GM23338 (cell line): ENCODE measurements around the gene RPL13. TPM values are rescaled to one million over a fixed set of nuclear protein-coding genes. Genes with fewer than 3 reads are reported as not detected.

Experiments used
- ATAC-seq: fragments of 200-7000 bp; cut with Tn5 transposase; 3 replicates; pipeline ENCODE4 v1.9.1; 2020
- DNase-seq: peaks from one replicate; pipeline ENCODE4 v3.0.0-alpha.2; 2015; ENCODE audit warnings: low spot score
- H2AFZ ChIP-seq: fragments of 200-600 bp; sonication (generic); 2 replicates; pipeline ENCODE4 v1.8.0; 2016; ENCODE audit warnings: antibody characterized with exemption, mild to moderate bottlenecking, moderate library complexity
- H3F3A ChIP-seq: fragments of 200-600 bp; sonication (generic); replicated peaks from 2 replicates; pipeline ENCODE4 v1.8.0; 2017; ENCODE audit warnings: antibody characterized with exemption, mixed run types, low read depth
- H3K27ac ChIP-seq: fragments of 200-600 bp; sonication (generic); 2 replicates; pipeline ENCODE4 v1.6.1; 2016; ENCODE audit warnings: low read depth
- H3K27me3 ChIP-seq: fragments of 200-600 bp; sonication (generic); 2 replicates; pipeline ENCODE4 v1.8.0; 2016; ENCODE audit warnings: mild to moderate bottlenecking, mixed run types, moderate library complexity; ENCODE audit not compliant: insufficient read depth
- H3K36me3 ChIP-seq: fragments of 200-600 bp; sonication (generic); 2 replicates; pipeline ENCODE4 v1.8.0; 2016; ENCODE audit warnings: mild to moderate bottlenecking; ENCODE audit not compliant: insufficient read depth
- H3K4me1 ChIP-seq: fragments of 200-600 bp; sonication (generic); 2 replicates; pipeline ENCODE4 v1.8.0; 2016; ENCODE audit warnings: mild to moderate bottlenecking, moderate library complexity; ENCODE audit not compliant: insufficient read depth
- H3K4me2 ChIP-seq: fragments of 200-600 bp; sonication (generic); 2 replicates; pipeline ENCODE4 v1.7.1; 2017; ENCODE audit warnings: mixed run types
- H3K4me3 ChIP-seq: fragments of 200-600 bp; sonication (generic); 2 replicates; pipeline ENCODE4 v1.6.1; 2016; ENCODE audit warnings: mixed run types
- H3K79me2 ChIP-seq: fragments of 200-600 bp; sonication (generic); replicated peaks from 2 replicates; pipeline ENCODE4 v1.8.0; 2017; ENCODE audit warnings: mild to moderate bottlenecking; ENCODE audit not compliant: insufficient read depth
- H3K9me2 ChIP-seq: fragments of 200-600 bp; sonication (generic); 2 replicates; pipeline ENCODE4 v1.8.0; 2017; ENCODE audit not compliant: insufficient read depth
- H4K20me1 ChIP-seq: fragments of 200-600 bp; sonication (generic); replicated peaks from 2 replicates; pipeline ENCODE4 v1.8.0; 2017; ENCODE audit warnings: mild to moderate bottlenecking; ENCODE audit not compliant: insufficient read depth
- H3K27ac Mint-ChIP-seq: 2 replicates; pipeline ENCODE4 v1.8.0; 2020; ENCODE audit warnings: inconsistent platforms, mild to moderate bottlenecking, moderate library complexity, mixed read lengths
- H3K27me3 Mint-ChIP-seq: 3 replicates; pipeline ENCODE4 v1.8.0; 2022; ENCODE audit warnings: low read depth, mild to moderate bottlenecking, moderate library complexity, mixed read lengths, inconsistent platforms; ENCODE audit not compliant: insufficient read depth, poor library complexity
- H3K36me3 Mint-ChIP-seq: 3 replicates; pipeline ENCODE4 v1.8.0; 2021; ENCODE audit warnings: low read depth, mild to moderate bottlenecking, inconsistent platforms, moderate library complexity, mixed read lengths
- H3K4me1 Mint-ChIP-seq: 3 replicates; pipeline ENCODE4 v1.8.0; 2020; ENCODE audit warnings: mild to moderate bottlenecking, inconsistent platforms, mixed read lengths
- H3K4me3 Mint-ChIP-seq: 3 replicates; pipeline ENCODE4 v1.8.0; 2021; ENCODE audit warnings: moderate library complexity, mild to moderate bottlenecking, inconsistent platforms, mixed read lengths
- H3K9me3 Mint-ChIP-seq: 3 replicates; pipeline ENCODE4 v1.8.0; 2020; ENCODE audit warnings: moderate library complexity, mild to moderate bottlenecking, inconsistent platforms, mixed read lengths
- CREB1 ChIP-seq: fragments of 250-450 bp; sonication (Bioruptor Pico); IDR thresholded peaks from 2 replicates; pipeline ENCODE4 v1.5.0; 2020; ENCODE audit warnings: low read depth, mild to moderate bottlenecking, moderate library complexity
- EZH2phosphoT487 ChIP-seq: fragments of 200-600 bp; sonication (generic); IDR thresholded peaks from one replicate; pipeline ENCODE4 v1.8.1; 2018; ENCODE audit warnings: antibody characterized with exemption; ENCODE audit not compliant: unreplicated experiment
- NANOG ChIP-seq: IDR thresholded peaks from 2 replicates; pipeline ENCODE4 v1.6.1; 2016; ENCODE audit warnings: antibody characterized with exemption, borderline replicate concordance
- POLR2AphosphoS5 ChIP-seq: IDR thresholded peaks from 2 replicates; pipeline ENCODE4 v1.6.1; 2016; ENCODE audit warnings: antibody characterized with exemption, low read depth
- REST ChIP-seq: IDR thresholded peaks from one replicate; pipeline ENCODE4 v1.6.1; 2018; ENCODE audit warnings: antibody characterized with exemption; ENCODE audit not compliant: unreplicated experiment
- STAT1 ChIP-seq: IDR thresholded peaks from one replicate; pipeline ENCODE4 v1.6.1; 2016; ENCODE audit warnings: antibody characterized with exemption; ENCODE audit not compliant: unreplicated experiment
- ZNF331 ChIP-seq: fragments of 250-450 bp; sonication (Bioruptor Pico); IDR thresholded peaks from 2 replicates; pipeline ENCODE4 v1.5.0; 2020; ENCODE audit warnings: low read depth, mild to moderate bottlenecking, moderate library complexity
- ZNF462 ChIP-seq: fragments of 250-450 bp; sonication (Bioruptor Pico); IDR thresholded peaks from 2 replicates; pipeline ENCODE4 v1.5.0; 2020; ENCODE audit warnings: mild to moderate bottlenecking, moderate library complexity
- polyA plus RNA-seq: library from polyadenylated mRNA; unstranded; fragments of >200 nt; fragmentation: Nextera tagmentation; extraction: Ambion mirVana; gene quantifications from 2 replicates; pipeline ENCODE4 v1.2.1, GENCODE V29; 2016
- total RNA-seq: library from RNA; depleted of rRNA; stranded (reverse); fragments of >200 nt; shearing (Covaris generic); gene quantifications from 2 replicates; pipeline ENCODE4 v1.2.3, GENCODE V29; 2014
- TF ChIP-seq, protein P1 (sequence below): IDR thresholded peaks from 2 replicates; pipeline ENCODE4 v1.6.1; 2016; ENCODE audit warnings: antibody characterized with exemption
- TF ChIP-seq, protein P2 (sequence below), 2 experiments: fragments of 200-600 bp in 1 of 2; sonication (generic) in 1 of 2; conservative IDR thresholded peaks; 2 replicates each; pipeline versions ENCODE4 v1.5.1 to v1.6.1; 2016 to 2017; ENCODE audit warnings: antibody characterized with exemption in 2 of 2, low read depth in 2 of 2, mild to moderate bottlenecking in 2 of 2, moderate library complexity in 1 of 2

Gene RPL13
- total and polyA plus RNA-seq, 2 experiments from 2014 or later, result 3,489 to 3,617 TPM

- no peak for TF ChIP-seq ZNF462 (CRISPR knock-in tag)
- no peak for TF ChIP-seq CREB1 (CRISPR knock-in tag)
- TF ChIP-seq, protein P1, sequence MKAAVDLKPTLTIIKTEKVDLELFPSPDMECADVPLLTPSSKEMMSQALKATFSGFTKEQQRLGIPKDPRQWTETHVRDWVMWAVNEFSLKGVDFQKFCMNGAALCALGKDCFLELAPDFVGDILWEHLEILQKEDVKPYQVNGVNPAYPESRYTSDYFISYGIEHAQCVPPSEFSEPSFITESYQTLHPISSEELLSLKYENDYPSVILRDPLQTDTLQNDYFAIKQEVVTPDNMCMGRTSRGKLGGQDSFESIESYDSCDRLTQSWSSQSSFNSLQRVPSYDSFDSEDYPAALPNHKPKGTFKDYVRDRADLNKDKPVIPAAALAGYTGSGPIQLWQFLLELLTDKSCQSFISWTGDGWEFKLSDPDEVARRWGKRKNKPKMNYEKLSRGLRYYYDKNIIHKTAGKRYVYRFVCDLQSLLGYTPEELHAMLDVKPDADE, result no peak
- no peak for TF ChIP-seq NANOG
These were observed 11.3 kb upstream of the RPL13 start (continued) for GRCh38 chr16:89549007-89549700.

- no peak overlapping the region for H3K4me3 ChIP-seq
- peaks cover 17% of the 10 kb centered on the region for H3K36me3 ChIP-seq
- ATAC-seq (no peak), DNase-seq (no peak)
- Mint-ChIP-seq H3K4me1 (no peaks in the 10 kb centered on the region), H3K27ac (no peak overlapping the region), H3K4me3 (no peak overlapping the region), H3K9me3 (no peaks in the 10 kb centered on the region), H3K27me3 (peaks cover 6% of the 10 kb centered on the region), H3K36me3 (peaks cover 68% of the 10 kb centered on the region)
- no peak overlapping the region for H3K27ac ChIP-seq
- H3K4me2 ChIP-seq, result no peak overlapping the region
- no peaks in the 10 kb centered on the region for H3K9me2 ChIP-seq
- no peak overlapping the region for H2AFZ ChIP-seq
- no peaks in the 10 kb centered on the region for H4K20me1 ChIP-seq
- H3K4me1 ChIP-seq, result no peaks in the 10 kb centered on the region
- peaks cover 6% of the 10 kb centered on the region; the same call in 1 of the 2 replicates for H3F3A ChIP-seq
- H3K79me2 ChIP-seq, result no peaks in the 10 kb centered on the region
- H3K27me3 ChIP-seq, result no peaks in the 10 kb centered on the region
- TF ChIP-seq POLR2AphosphoS5 (no peak), ZNF331 (CRISPR knock-in tag) (no peak), REST (no peak), STAT1 (no peak), EZH2phosphoT487 (no peak)
- TF ChIP-seq, protein P1, result no peak
- TF ChIP-seq, protein P2, sequence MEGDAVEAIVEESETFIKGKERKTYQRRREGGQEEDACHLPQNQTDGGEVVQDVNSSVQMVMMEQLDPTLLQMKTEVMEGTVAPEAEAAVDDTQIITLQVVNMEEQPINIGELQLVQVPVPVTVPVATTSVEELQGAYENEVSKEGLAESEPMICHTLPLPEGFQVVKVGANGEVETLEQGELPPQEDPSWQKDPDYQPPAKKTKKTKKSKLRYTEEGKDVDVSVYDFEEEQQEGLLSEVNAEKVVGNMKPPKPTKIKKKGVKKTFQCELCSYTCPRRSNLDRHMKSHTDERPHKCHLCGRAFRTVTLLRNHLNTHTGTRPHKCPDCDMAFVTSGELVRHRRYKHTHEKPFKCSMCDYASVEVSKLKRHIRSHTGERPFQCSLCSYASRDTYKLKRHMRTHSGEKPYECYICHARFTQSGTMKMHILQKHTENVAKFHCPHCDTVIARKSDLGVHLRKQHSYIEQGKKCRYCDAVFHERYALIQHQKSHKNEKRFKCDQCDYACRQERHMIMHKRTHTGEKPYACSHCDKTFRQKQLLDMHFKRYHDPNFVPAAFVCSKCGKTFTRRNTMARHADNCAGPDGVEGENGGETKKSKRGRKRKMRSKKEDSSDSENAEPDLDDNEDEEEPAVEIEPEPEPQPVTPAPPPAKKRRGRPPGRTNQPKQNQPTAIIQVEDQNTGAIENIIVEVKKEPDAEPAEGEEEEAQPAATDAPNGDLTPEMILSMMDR (conservative IDR thresholded peaks at IDR 0.05; ENCODE audit: low read depth in 2 of 2), result no peak
These were observed 10.0 kb upstream of the RPL13 start for GRCh38 chr16:89550421-89551007.
